GM12873 (cell line): ENCODE data around the gene TDRD1.

Experiments used
- CTCF ChIP-seq: IDR thresholded peaks from 2 replicates; pipeline ENCODE4 v1.5.1; 2012; ENCODE audit warnings: low read depth, mild to moderate bottlenecking, moderate library complexity, low read length, control low read depth; ENCODE audit not compliant: insufficient read depth; ENCODE audit errors: missing control alignments

TDRD1 gene

GRCh38 chr10:114168450-114169009, 10.6 kb upstream of the TDRD1 start:
- no peak for TF ChIP-seq CTCF

GRCh38 chr10:114172216-114172615, 6.9 kb upstream of the TDRD1 start:
- no peak for TF ChIP-seq CTCF

- no peak for TF ChIP-seq CTCF
Measured at GRCh38 chr10:114172776-114173602, 6.2 kb upstream of the TDRD1 start.

- TF ChIP-seq CTCF: no peak
Measured at GRCh38 chr10:114173603-114173920, 5.6 kb upstream of the TDRD1 start.

GRCh38 chr10:114173921-114174694, 5.0 kb upstream of the TDRD1 start, which contains the start of gene CCDC186:
Gene CCDC186 (minus strand): TSS chr10:114174203. CDS start chr10:114163268, 10,935 bp downstream.
- no peak for TF ChIP-seq CTCF

- no peak for TF ChIP-seq CTCF
Measured at GRCh38 chr10:114174695-114175188, 4.4 kb upstream of the TDRD1 start.

GRCh38 chr10:114175667-114176066, 3.5 kb upstream of the TDRD1 start:
- no peak for TF ChIP-seq CTCF
